Epidermal melanocyte (primary cell): ENCODE measurements around the gene UGP2.

Experiments used
- DNase-seq: peaks from one replicate; pipeline ENCODE4 v3.0.0; 2011; ENCODE audit warnings: low spot score; ENCODE audit not compliant: insufficient read length

UGP2 gene

GRCh38 chr2:63863707-63864106 is 22.0 kb downstream of the UGP2 start:
- DNase-seq: no peak

GRCh38 chr2:63865159-63865799 is 23.6 kb downstream of the UGP2 start:
- no peak for DNase-seq

GRCh38 chr2:63866009-63866709 is 24.5 kb downstream of the UGP2 start:
- DNase-seq: no peak

GRCh38 chr2:63870679-63871078 is 29.0 kb downstream of the UGP2 start:
- DNase-seq: no peak

GRCh38 chr2:63871864-63872263 is 30.2 kb downstream of the UGP2 start:
- DNase-seq: no peak

GRCh38 chr2:63872571-63873328 is 31.1 kb downstream of the UGP2 start:
- no peak for DNase-seq

- DNase-seq: no peak
These were observed 32.8 kb downstream of the UGP2 start for GRCh38 chr2:63874204-63875130.

- peak; percentile 23 for DNase-seq
These were observed 33.4 kb downstream of the UGP2 start for GRCh38 chr2:63875131-63875527.

- DNase-seq: no peak
These were observed 34.0 kb downstream of the UGP2 start for GRCh38 chr2:63875559-63876245.

- no peak for DNase-seq
These were observed 34.6 kb downstream of the UGP2 start for GRCh38 chr2:63876311-63876710.

- DNase-seq: no peak
These were observed 36.8 kb downstream of the UGP2 start for GRCh38 chr2:63878486-63878885.

GRCh38 chr2:63879876-63880433 is 38.3 kb downstream of the UGP2 start:
- no peak for DNase-seq

- DNase-seq: no peak
These were observed 38.9 kb downstream of the UGP2 start for GRCh38 chr2:63880625-63881024.

GRCh38 chr2:63881205-63881604 is 39.5 kb downstream of the UGP2 start:
- no peak for DNase-seq

- DNase-seq: no peak
These were observed 40.9 kb downstream of the UGP2 start for GRCh38 chr2:63882395-63883105.

GRCh38 chr2:63886445-63886844 is 44.7 kb downstream of the UGP2 start:
- no peak for DNase-seq

- DNase-seq: no peak
These were observed 46.4 kb downstream of the UGP2 start for GRCh38 chr2:63888053-63888452.

GRCh38 chr2:63888490-63889402 is 47.0 kb downstream of the UGP2 start:
- no peak for DNase-seq

GRCh38 chr2:63890678-63891077 is 49.0 kb downstream of the UGP2 start:
- no peak for DNase-seq
